Hepatocyte (in vitro differentiated cells): ENCODE results near the gene KRTAP10-2.

Source experiments
- EZH2 ChIP-seq: fragments of 200-600 bp; sonication (generic); IDR thresholded peaks from 2 replicates; pipeline ENCODE4 v1.6.1; 2016; ENCODE audit warnings: antibody characterized with exemption, mild to moderate bottlenecking, borderline replicate concordance
- EZH2phosphoT487 ChIP-seq: fragments of 200-600 bp; sonication (generic); IDR thresholded peaks from one replicate; pipeline ENCODE4 v1.6.1; 2018; ENCODE audit warnings: antibody characterized with exemption, mild to moderate bottlenecking, low read depth, moderate library complexity; ENCODE audit not compliant: unreplicated experiment, severe bottlenecking
- TF ChIP-seq, protein P1 (sequence below): fragments of 200-600 bp; sonication (generic); IDR thresholded peaks from 2 replicates; pipeline ENCODE4 v1.5.1; 2016; ENCODE audit warnings: antibody characterized with exemption, mild to moderate bottlenecking; ENCODE audit not compliant: poor library complexity

DNA sequence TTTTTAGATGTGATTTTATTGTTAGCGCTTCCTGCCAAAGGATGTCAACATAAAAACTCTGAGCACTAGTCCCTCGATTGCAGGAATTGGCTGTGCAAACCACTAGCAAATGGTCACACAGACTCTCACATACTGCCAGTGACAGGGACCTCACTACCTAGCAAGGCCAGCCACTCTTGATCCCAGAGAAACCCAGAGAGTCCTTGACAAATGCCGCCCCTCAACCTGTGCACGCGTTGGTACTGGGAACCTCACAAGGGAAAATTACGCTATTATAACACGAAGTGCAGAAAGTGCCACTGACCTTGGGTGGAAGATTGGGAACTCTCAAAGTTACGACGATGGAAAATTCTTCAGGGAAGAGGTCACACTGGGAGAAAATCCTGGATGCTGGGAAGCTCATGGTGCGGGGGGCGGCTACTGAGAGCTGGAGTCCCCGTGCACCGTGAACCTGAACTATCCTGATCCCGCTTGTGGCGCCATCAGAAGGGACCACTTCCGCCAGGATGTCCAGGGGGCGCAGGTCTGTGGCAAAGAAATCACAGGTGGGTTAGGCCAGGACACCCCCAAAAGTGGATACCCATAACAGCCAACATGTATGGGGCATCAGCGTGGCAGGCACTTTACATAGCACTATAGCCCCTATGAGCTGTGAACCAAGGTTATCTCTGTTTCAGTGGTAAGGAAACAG, 16.3 kb upstream of the KRTAP10-2 start:
- TF ChIP-seq, protein P1, sequence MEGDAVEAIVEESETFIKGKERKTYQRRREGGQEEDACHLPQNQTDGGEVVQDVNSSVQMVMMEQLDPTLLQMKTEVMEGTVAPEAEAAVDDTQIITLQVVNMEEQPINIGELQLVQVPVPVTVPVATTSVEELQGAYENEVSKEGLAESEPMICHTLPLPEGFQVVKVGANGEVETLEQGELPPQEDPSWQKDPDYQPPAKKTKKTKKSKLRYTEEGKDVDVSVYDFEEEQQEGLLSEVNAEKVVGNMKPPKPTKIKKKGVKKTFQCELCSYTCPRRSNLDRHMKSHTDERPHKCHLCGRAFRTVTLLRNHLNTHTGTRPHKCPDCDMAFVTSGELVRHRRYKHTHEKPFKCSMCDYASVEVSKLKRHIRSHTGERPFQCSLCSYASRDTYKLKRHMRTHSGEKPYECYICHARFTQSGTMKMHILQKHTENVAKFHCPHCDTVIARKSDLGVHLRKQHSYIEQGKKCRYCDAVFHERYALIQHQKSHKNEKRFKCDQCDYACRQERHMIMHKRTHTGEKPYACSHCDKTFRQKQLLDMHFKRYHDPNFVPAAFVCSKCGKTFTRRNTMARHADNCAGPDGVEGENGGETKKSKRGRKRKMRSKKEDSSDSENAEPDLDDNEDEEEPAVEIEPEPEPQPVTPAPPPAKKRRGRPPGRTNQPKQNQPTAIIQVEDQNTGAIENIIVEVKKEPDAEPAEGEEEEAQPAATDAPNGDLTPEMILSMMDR = no peak
- TF ChIP-seq EZH2 (no peak), EZH2phosphoT487 (no peak)
